CD4-positive, alpha-beta T cell treated with Interleukin-1 beta for 1 hour (primary cell): ENCODE results near the gene CACNB4.

ENCODE experiments used
- DNase-seq, 2 donors: peaks; one replicate each; pipeline ENCODE4 v3.0.0-alpha.2; 2020 to 2022

The CACNB4 gene

GRCh38 chr2:151845884-151846283, 253.0 kb downstream of the CACNB4 start:
- DNase-seq: no peak

GRCh38 chr2:151845481-151845880, 253.4 kb downstream of the CACNB4 start:
- no peak for DNase-seq

GRCh38 chr2:151844211-151844896, 254.5 kb downstream of the CACNB4 start:
- DNase-seq: no peak

- no peak for DNase-seq
Measured at GRCh38 chr2:151843691-151844061, 255.2 kb downstream of the CACNB4 start.

- no peak for DNase-seq
Measured at GRCh38 chr2:151842830-151843690, 255.8 kb downstream of the CACNB4 start.

GRCh38 chr2:151841047-151841424, 257.8 kb downstream of the CACNB4 start:
- no peak for DNase-seq

GRCh38 chr2:151840216-151841046, 258.4 kb downstream of the CACNB4 start:
- no peak for DNase-seq

- no peak for DNase-seq
Measured at GRCh38 chr2:151837926-151838325, 260.9 kb downstream of the CACNB4 start.

- DNase-seq: no peak
Measured at GRCh38 chr2:151833984-151834383, 264.9 kb downstream of the CACNB4 start.

GRCh38 chr2:151830961-151831360, 267.9 kb downstream of the CACNB4 start:
- no peak for DNase-seq

- no peak for DNase-seq
Measured at GRCh38 chr2:151828890-151829324, 269.9 kb downstream of the CACNB4 start.

- DNase-seq: peak; percentile 96
Measured at GRCh38 chr2:151828143-151828889, 270.5 kb downstream of the CACNB4 start, which contains the start of gene ARL5A. Gene ARL5A, minus strand, starts transcription at chr2:151828421. Its CDS starts 245 bp downstream, at chr2:151828176.

GRCh38 chr2:151827564-151828142, 271.2 kb downstream of the CACNB4 start:
- DNase-seq: peak in 1 of 2 donors; percentile 20

- DNase-seq: peak in 1 of 2 donors; percentile 26
Measured at GRCh38 chr2:151826737-151827157, 272.1 kb downstream of the CACNB4 start.

- DNase-seq: no peak
Measured at GRCh38 chr2:151824886-151825285, 274.0 kb downstream of the CACNB4 start.

- DNase-seq: no peak
Measured at GRCh38 chr2:151823651-151824050, 275.2 kb downstream of the CACNB4 start.

GRCh38 chr2:151819920-151820319, 278.9 kb downstream of the CACNB4 start:
- no peak for DNase-seq

GRCh38 chr2:151817929-151818328, 280.9 kb downstream of the CACNB4 start:
- DNase-seq: no peak

GRCh38 chr2:151816843-151817242, 282.0 kb downstream of the CACNB4 start:
- DNase-seq: no peak

GRCh38 chr2:151815821-151816489, 282.9 kb downstream of the CACNB4 start:
- DNase-seq: no peak

GRCh38 chr2:151810489-151810888, 288.4 kb downstream of the CACNB4 start:
- DNase-seq: no peak

- DNase-seq: no peak
Measured at GRCh38 chr2:151809073-151809383, 289.8 kb downstream of the CACNB4 start.
